ENCODE results near the gene TAB2.

GRCh38 chr6:149439626-149440025 lies 122.1 kb downstream of the TAB2 start:
- TF ChIP-seq CTCF (IDR thresholded peaks at IDR 0.05) (no peak), POLR2A (IDR thresholded peaks at IDR 0.05) (no peak)

All from uterus (tissue), 2 donors.